Measurements from ENCODE around the gene SLC17A7.

GRCh38 chr19:49453757-49454240 lies 12.5 kb upstream of the SLC17A7 start:
- no peak for TF ChIP-seq EP300 (IDR thresholded peaks at IDR 0.05)
- TF ChIP-seq POLR2A (IDR thresholded peaks at IDR 0.05), result no peak
- TF ChIP-seq, protein P1, sequence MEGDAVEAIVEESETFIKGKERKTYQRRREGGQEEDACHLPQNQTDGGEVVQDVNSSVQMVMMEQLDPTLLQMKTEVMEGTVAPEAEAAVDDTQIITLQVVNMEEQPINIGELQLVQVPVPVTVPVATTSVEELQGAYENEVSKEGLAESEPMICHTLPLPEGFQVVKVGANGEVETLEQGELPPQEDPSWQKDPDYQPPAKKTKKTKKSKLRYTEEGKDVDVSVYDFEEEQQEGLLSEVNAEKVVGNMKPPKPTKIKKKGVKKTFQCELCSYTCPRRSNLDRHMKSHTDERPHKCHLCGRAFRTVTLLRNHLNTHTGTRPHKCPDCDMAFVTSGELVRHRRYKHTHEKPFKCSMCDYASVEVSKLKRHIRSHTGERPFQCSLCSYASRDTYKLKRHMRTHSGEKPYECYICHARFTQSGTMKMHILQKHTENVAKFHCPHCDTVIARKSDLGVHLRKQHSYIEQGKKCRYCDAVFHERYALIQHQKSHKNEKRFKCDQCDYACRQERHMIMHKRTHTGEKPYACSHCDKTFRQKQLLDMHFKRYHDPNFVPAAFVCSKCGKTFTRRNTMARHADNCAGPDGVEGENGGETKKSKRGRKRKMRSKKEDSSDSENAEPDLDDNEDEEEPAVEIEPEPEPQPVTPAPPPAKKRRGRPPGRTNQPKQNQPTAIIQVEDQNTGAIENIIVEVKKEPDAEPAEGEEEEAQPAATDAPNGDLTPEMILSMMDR (IDR thresholded peaks at IDR 0.05), result no peak
- TF ChIP-seq POLR2AphosphoS5 (IDR thresholded peaks at IDR 0.05), result no peak
